Measurements from ENCODE around the gene CBL. TPM values are rescaled to one million over a fixed set of nuclear protein-coding genes. Genes with fewer than 3 reads are reported as not detected.
A peak's percentile ranks its signal among the peaks of the same experiment; 100 is the strongest.
"Not testable (repeated sequence)": the region's sequence is repeated elsewhere in the genome, so short reads cannot be mapped to it uniquely, and the experiment has no call there.

CBL gene
- total RNA-seq, 2 experiments from 2014 or later = 45.1 to 53.9 TPM

- Mint-ChIP-seq H3K9me3 (no peaks in the 10 kb centered on the region), H3K4me1 (peaks cover 31% of the 10 kb centered on the region), H3K4me3 (no peak overlapping the region), H3K36me3 (ENCODE audit: low read depth) (peaks cover 8% of the 10 kb centered on the region), H3K27ac (no peak overlapping the region), H3K27me3 (no peaks in the 10 kb centered on the region)
- CTCF ChIA-PET = interaction anchor here (0.9 to 2.3 kb wide), 4 partner anchors 11 to 51 kb away, joined by 3 to 7 read pairs (median 6); partner anchors contain the start of gene HINFP
- POLR2A ChIA-PET = interaction anchor here (0.6 kb wide), 1 partner anchor 94 kb away, joined by 4 read pairs; no protein-coding TSS in a partner anchor
- no peak for DNase-seq
Measured at GRCh38 chr11:119172513-119172912, 33.6 kb upstream of the CBL start.

- DNase-seq = no peak
- H3K27ac Mint-ChIP-seq = no peak overlapping the region
- no peak overlapping the region for H3K4me3 Mint-ChIP-seq
- H3K27me3 Mint-ChIP-seq = no peaks in the 10 kb centered on the region
- peaks cover 12% of the 10 kb centered on the region for H3K36me3 Mint-ChIP-seq (ENCODE audit: low read depth)
- ChIA-PET CTCF (interaction anchor here (0.9 to 2.1 kb wide), 3 partner anchors 19 to 52 kb away, joined by 3 to 6 read pairs (median 3); partner anchors contain the start of gene HINFP), POLR2A (no interaction called here)
- H3K4me1 Mint-ChIP-seq = peaks cover 36% of the 10 kb centered on the region
- H3K9me3 Mint-ChIP-seq = no peaks in the 10 kb centered on the region
Measured at GRCh38 chr11:119173453-119173852, 32.7 kb upstream of the CBL start.

DNA sequence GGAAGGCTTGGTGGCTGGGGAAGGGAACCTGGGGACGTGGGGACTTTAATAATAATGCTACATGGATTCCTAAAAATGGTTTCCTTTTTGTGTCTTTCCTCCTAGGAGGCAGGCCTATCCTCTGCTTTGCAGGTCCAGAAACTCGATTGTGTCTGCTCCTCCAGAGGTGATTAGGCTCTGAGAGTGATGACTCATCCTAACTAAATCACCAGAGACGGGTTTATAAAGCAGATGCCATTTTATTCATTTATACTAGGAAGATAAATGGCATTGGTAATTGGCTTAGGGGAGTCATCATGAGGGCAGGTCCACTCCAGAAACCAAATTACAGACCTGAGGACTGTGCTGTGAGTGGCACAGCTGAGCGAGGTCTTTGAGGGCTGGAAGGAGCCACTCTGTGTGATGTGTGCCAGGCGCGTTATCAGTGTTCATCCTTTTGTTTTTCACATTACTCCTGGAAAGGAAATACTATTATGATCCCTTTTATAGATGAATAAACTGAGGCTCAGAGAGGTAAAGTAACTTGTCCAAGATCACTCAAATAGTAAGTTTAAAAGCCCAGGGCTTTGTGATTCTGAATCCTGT, 30.6 kb upstream of the CBL start:
- ChIA-PET POLR2A (no interaction called here), CTCF (interaction anchor here (0.6 kb wide), 1 partner anchor 27 kb away, joined by 3 read pairs; no protein-coding TSS in a partner anchor)
- Mint-ChIP-seq H3K36me3 (ENCODE audit: low read depth) (peaks cover 20% of the 10 kb centered on the region), H3K27me3 (no peaks in the 10 kb centered on the region), H3K4me3 (no peak overlapping the region), H3K27ac (no peak overlapping the region), H3K4me1 (peaks cover 31% of the 10 kb centered on the region), H3K9me3 (no peaks in the 10 kb centered on the region)
- no peak for DNase-seq

DNA sequence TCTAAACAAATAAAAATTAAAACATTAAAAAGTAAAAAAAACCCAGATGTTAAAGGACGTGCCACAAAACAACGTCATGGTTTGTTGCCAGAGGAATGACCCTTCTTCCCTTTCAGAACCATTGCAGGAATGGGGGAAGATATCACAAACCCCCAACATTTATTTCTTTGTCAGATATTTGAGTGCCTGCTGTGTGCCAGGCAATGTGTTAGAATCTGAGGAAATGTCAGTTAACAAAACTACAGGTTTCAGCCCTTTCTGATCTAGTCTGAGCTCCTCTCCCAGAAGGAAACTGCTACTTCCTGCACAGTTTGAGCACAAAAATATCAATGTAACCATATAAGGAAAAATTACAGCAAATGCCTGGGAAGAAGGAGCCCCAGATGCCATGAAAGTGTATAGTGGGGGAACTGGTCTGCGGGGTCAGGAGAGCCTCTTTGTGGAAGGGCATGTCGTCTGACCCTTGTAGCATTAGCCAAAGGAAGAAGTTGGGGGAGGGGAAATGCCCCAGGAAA, 27.9 kb upstream of the CBL start:
- H3K4me3 Mint-ChIP-seq = no peak overlapping the region

DNA sequence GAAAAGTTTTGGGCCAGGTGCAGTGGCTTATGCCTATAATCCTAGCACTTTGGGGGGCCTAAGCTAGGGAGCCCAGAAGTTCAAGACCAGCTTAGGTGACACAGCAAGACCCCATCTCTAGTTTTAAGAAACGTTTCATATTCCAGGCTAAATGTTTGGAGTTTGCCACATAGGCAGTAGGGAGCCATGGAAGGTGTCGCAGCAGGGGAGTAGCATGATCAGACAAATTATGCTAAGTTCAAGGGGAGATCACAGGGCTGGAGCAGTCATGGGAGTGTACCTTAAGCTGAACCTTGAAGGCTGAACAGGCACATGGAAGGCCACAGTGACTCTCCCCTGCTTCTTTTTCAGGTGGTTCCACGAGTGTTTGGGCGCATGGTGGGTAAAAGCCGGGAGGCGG, 26.8 kb upstream of the CBL start:
- H3K27ac Mint-ChIP-seq = no peak overlapping the region
- CTCF ChIA-PET = interaction anchor here (1.0 to 1.6 kb wide), 3 partner anchors 10 to 142 kb away, joined by 3 to 5 read pairs (median 4); no protein-coding TSS in a partner anchor
- H3K4me1 Mint-ChIP-seq = peaks cover 22% of the 10 kb centered on the region
- no peak overlapping the region for H3K4me3 Mint-ChIP-seq
- POLR2A ChIA-PET = no interaction called here
- H3K36me3 Mint-ChIP-seq (ENCODE audit: low read depth) = peaks cover 22% of the 10 kb centered on the region
- H3K9me3 Mint-ChIP-seq = no peaks in the 10 kb centered on the region
- H3K27me3 Mint-ChIP-seq = no peaks in the 10 kb centered on the region
- no peak for DNase-seq

More for the DNA sequence above, 27.9 kb upstream of the CBL start:
- CTCF ChIA-PET = interaction anchor here (0.6 to 1.3 kb wide), 6 partner anchors 11 to 146 kb away, joined by 3 read pairs; partner anchors contain the start of gene CBL
- no peaks in the 10 kb centered on the region for H3K9me3 Mint-ChIP-seq
- peaks cover 22% of the 10 kb centered on the region for H3K4me1 Mint-ChIP-seq
- H3K27ac Mint-ChIP-seq = peak overlapping the region; percentile 78
- DNase-seq = no peak
- H3K36me3 Mint-ChIP-seq (ENCODE audit: low read depth) = peaks cover 26% of the 10 kb centered on the region
- H3K27me3 Mint-ChIP-seq = no peaks in the 10 kb centered on the region
- POLR2A ChIA-PET = interaction anchor here (0.6 kb wide), 1 partner anchor 114 kb away, joined by 5 read pairs; no protein-coding TSS in a partner anchor

DNA sequence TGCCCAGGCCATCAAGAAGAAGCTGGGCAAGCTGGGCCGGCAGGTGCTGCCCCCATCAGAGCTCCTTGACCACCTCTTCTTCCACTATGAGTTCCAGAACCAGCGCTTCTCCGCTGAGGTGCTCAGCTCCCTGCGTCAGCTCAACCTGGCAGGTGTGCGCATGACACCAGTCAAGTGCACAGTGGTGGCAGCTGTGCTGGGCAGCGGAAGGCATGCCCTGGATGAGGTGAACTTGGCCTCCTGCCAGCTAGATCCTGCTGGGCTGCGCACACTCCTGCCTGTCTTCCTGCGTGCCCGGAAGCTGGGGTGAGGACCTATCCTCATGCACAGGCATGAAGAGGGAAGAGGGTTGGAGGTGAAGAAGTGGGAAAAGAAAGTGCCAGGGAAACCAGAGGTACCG, 26.2 kb upstream of the CBL start:
- CTCF ChIA-PET = interaction anchor here (1.0 to 1.6 kb wide), 2 partner anchors 11 to 142 kb away, joined by 4 to 5 read pairs; no protein-coding TSS in a partner anchor
- POLR2A ChIA-PET = no interaction called here
- no peak overlapping the region for H3K4me3 Mint-ChIP-seq
- H3K27me3 Mint-ChIP-seq = no peaks in the 10 kb centered on the region
- H3K27ac Mint-ChIP-seq = no peak overlapping the region
- peaks cover 22% of the 10 kb centered on the region for H3K4me1 Mint-ChIP-seq
- no peaks in the 10 kb centered on the region for H3K9me3 Mint-ChIP-seq
- peaks cover 22% of the 10 kb centered on the region for H3K36me3 Mint-ChIP-seq (ENCODE audit: low read depth)
- no peak for DNase-seq

DNA sequence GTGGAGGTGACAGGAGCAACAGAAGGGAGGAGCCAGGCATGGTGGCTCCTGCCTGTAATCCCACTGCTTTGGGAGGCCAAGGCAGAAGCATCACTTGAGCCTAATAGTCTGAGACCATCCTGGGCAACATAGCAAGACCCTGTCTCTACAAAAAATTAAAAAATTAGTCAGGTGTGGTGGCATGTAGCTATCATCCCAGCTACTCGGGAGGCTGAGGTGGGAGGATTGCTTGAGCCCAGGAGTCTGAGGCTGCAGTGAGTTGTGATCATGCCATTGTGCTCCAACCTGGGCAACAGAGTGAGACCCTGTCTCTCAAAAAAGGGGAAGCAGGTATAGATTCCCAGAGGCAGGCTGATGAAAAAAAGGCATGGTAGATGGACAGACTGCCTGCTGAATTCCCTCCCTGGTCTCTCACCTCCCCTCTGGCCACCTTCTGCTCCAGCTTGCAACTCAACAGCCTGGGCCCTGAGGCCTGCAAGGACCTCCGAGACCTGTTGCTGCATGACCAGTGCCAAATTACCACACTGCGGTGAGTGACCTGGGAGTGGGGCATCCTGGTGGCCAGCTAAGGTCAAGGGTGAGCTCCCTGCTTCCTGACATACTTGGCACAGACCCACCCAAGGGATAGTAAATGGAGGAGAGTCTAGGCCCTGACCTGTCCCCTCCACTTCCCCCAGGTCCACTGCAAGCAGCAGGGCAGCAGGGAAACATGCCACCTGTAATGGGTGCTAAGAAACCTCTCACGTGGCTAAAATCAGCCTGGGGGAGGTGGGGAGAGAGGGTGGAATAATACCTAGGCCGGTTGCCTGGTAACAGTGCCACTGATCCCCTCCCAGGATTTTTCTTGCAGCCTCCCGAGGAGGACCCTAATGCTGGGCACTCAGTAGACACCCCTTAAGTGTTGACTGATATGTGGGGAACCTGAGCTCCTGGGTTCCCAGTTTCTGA, 25.1 kb upstream of the CBL start:
- ChIA-PET CTCF (interaction anchor here (0.7 to 1.7 kb wide), 6 partner anchors 11 to 48 kb away, joined by 3 to 7 read pairs (median 4); partner anchors contain the start of gene CBL), POLR2A (no interaction called here)
- Mint-ChIP-seq H3K9me3 (no peaks in the 10 kb centered on the region), H3K27me3 (no peaks in the 10 kb centered on the region), H3K27ac (no peak overlapping the region), H3K4me1 (peaks cover 16% of the 10 kb centered on the region), H3K4me3 (no peak overlapping the region), H3K36me3 (ENCODE audit: low read depth) (peaks cover 18% of the 10 kb centered on the region)
- no peak for DNase-seq

- Mint-ChIP-seq H3K27ac (no peak overlapping the region), H3K4me3 (no peak overlapping the region), H3K4me1 (peaks cover 16% of the 10 kb centered on the region), H3K36me3 (ENCODE audit: low read depth) (peaks cover 18% of the 10 kb centered on the region), H3K9me3 (no peaks in the 10 kb centered on the region), H3K27me3 (no peaks in the 10 kb centered on the region)
- DNase-seq = no peak
- POLR2A ChIA-PET = no interaction called here
- CTCF ChIA-PET = interaction anchor here (0.7 to 1.7 kb wide), 6 partner anchors 10 to 47 kb away, joined by 3 to 7 read pairs (median 4); partner anchors contain the start of gene CBL
Measured at GRCh38 chr11:119181677-119182412, 24.3 kb upstream of the CBL start.

- POLR2A ChIA-PET, H3K4me3 Mint-ChIP-seq, H3K9me3 Mint-ChIP-seq, H3K4me1 Mint-ChIP-seq, DNase-seq, H3K27me3 Mint-ChIP-seq, H3K27ac Mint-ChIP-seq: not testable (repeated sequence)
- H3K36me3 Mint-ChIP-seq (ENCODE audit: low read depth) = peaks cover 12% of the 10 kb centered on the region
- CTCF ChIA-PET = interaction anchor here (0.6 to 2.3 kb wide), 2 partner anchors 15 to 42 kb away, joined by 3 to 6 read pairs; no protein-coding TSS in a partner anchor
Measured at GRCh38 chr11:119184399-119184798, 21.7 kb upstream of the CBL start.

GRCh38 chr11:119185981-119186634, 20.0 kb upstream of the CBL start:
- peaks cover 6% of the 10 kb centered on the region for H3K36me3 Mint-ChIP-seq (ENCODE audit: low read depth)
- no peaks in the 10 kb centered on the region for H3K4me1 Mint-ChIP-seq
- ChIA-PET CTCF (interaction anchor here (0.6 to 2.3 kb wide), 2 partner anchors 17 to 292 kb away, joined by 3 to 6 read pairs; no protein-coding TSS in a partner anchor), POLR2A (no interaction called here)
- no peaks in the 10 kb centered on the region for H3K27me3 Mint-ChIP-seq
- H3K4me3 Mint-ChIP-seq = no peak overlapping the region
- no peak overlapping the region for H3K27ac Mint-ChIP-seq
- H3K9me3 Mint-ChIP-seq = no peaks in the 10 kb centered on the region
- DNase-seq = no peak

GRCh38 chr11:119187123-119187892, 18.8 kb upstream of the CBL start:
- H3K27me3 Mint-ChIP-seq = no peaks in the 10 kb centered on the region
- H3K4me1 Mint-ChIP-seq = no peaks in the 10 kb centered on the region
- POLR2A ChIA-PET = no interaction called here
- no peaks in the 10 kb centered on the region for H3K9me3 Mint-ChIP-seq
- no peak overlapping the region for H3K4me3 Mint-ChIP-seq
- DNase-seq = no peak
- CTCF ChIA-PET = interaction anchor here (0.6 kb wide), 1 partner anchor 293 kb away, joined by 3 read pairs; no protein-coding TSS in a partner anchor
- H3K27ac Mint-ChIP-seq = no peak overlapping the region
- peaks cover 5% of the 10 kb centered on the region for H3K36me3 Mint-ChIP-seq (ENCODE audit: low read depth)

All from activated CD4-positive, alpha-beta T cell treated with anti-CD3 and anti-CD28 coated beads, Interleukin-2, amount 10 ng/mL, durations not matched to agents 7 days and 5 days (primary cell).